GM23248 (cell line): Measurements from ENCODE around the gene KREMEN1.

Source experiments
- EZH2 ChIP-seq: fragments of 200-600 bp; sonication (generic); IDR thresholded peaks from 2 replicates; pipeline ENCODE4 v1.6.1; 2018; ENCODE audit warnings: antibody characterized with exemption, mild to moderate bottlenecking; ENCODE audit not compliant: insufficient read depth, poor library complexity, severe bottlenecking
- EZH2phosphoT487 ChIP-seq: fragments of 200-600 bp; sonication (generic); IDR thresholded peaks from 2 replicates; pipeline ENCODE4 v1.6.1; 2018; ENCODE audit warnings: antibody characterized with exemption, moderate library complexity, mild to moderate bottlenecking, low read depth; ENCODE audit not compliant: insufficient read depth

- TF ChIP-seq EZH2 (no peak), EZH2phosphoT487 (no peak)
Measured at GRCh38 chr22:29116397-29117123, 43.7 kb downstream of the KREMEN1 start.
